Fibroblast of lung (primary cell): ENCODE measurements around the gene NUDCD3. TPM values are rescaled to one million over a fixed set of nuclear protein-coding genes. Genes with fewer than 3 reads are reported as not detected.

Experiments
- DNase-seq, 2 donors: peaks; one replicate each; pipeline versions ENCODE4 v3.0.0 to v3.0.0-alpha.2; 2010; ENCODE audit warnings: low read depth in 2 of 2
- H2AFZ ChIP-seq: 2 replicates; pipeline ENCODE4 v1.5.1; 2012; ENCODE audit warnings: low read length, control low read depth, inconsistent platforms
- H3K27ac ChIP-seq: 2 replicates; pipeline ENCODE4 v1.5.1; 2011; ENCODE audit warnings: low read length, control low read depth; ENCODE audit not compliant: insufficient read depth
- H3K27me3 ChIP-seq: 2 replicates; pipeline ENCODE4 v1.5.1; 2011; ENCODE audit warnings: mild to moderate bottlenecking, low read length; ENCODE audit not compliant: control insufficient read depth, insufficient read depth
- H3K36me3 ChIP-seq: 2 replicates; pipeline ENCODE4 v1.5.1; 2011; ENCODE audit warnings: low read length; ENCODE audit not compliant: control insufficient read depth, insufficient read depth
- H3K4me1 ChIP-seq: 2 replicates; pipeline ENCODE4 v1.5.1; 2011; ENCODE audit warnings: low read length; ENCODE audit not compliant: control insufficient read depth, insufficient read depth; ENCODE audit errors: extremely low read depth
- H3K4me2 ChIP-seq: 2 replicates; pipeline ENCODE4 v1.5.1; 2011; ENCODE audit warnings: low read length, control low read depth; ENCODE audit not compliant: insufficient read depth; ENCODE audit errors: extremely low read depth
- H3K4me3 ChIP-seq, 4 experiments: fragments of 200-600 bp in 1 of 4; sonication (generic) in 1 of 4; replicated peaks in 1 of 4; 2 replicates each; pipeline ENCODE4 v1.5.1; 2011 to 2016; ENCODE audit warnings: low read length in 4 of 4, low read depth in 3 of 4, mild to moderate bottlenecking in 3 of 4, control low read depth in 2 of 4, inconsistent platforms in 1 of 4, mixed read lengths in 1 of 4; ENCODE audit not compliant: insufficient read depth in 1 of 4; ENCODE audit errors: control extremely low read depth in 1 of 4
- H3K79me2 ChIP-seq: 2 replicates; pipeline ENCODE4 v1.5.1; 2012; ENCODE audit warnings: mild to moderate bottlenecking, low read length, inconsistent platforms; ENCODE audit not compliant: control insufficient read depth, insufficient read depth
- H3K9ac ChIP-seq: 2 replicates; pipeline ENCODE4 v1.5.1; 2011; ENCODE audit warnings: mild to moderate bottlenecking, low read length, control low read depth; ENCODE audit not compliant: insufficient read depth
- H3K9me3 ChIP-seq: 2 replicates; pipeline ENCODE4 v1.5.1; 2012; ENCODE audit warnings: low read depth, low read length; ENCODE audit not compliant: control insufficient read depth, insufficient read depth
- H4K20me1 ChIP-seq: 2 replicates; pipeline ENCODE4 v1.5.1; 2011; ENCODE audit warnings: low read length; ENCODE audit not compliant: control insufficient read depth, insufficient read depth; ENCODE audit errors: extremely low read depth
- CTCF ChIP-seq, 2 donors: IDR thresholded peaks in 1 of 2; conservative IDR thresholded peaks in 1 of 2; 1 replicate in 1 of 2; 2 replicates in 1 of 2; pipeline ENCODE4 v1.5.1; 2011 to 2012; ENCODE audit warnings: low read length in 2 of 2, control low read depth in 1 of 2, inconsistent platforms in 1 of 2, low read depth in 1 of 2, mild to moderate bottlenecking in 1 of 2
- EZH2 ChIP-seq: IDR thresholded peaks from 2 replicates; pipeline ENCODE4 v1.5.1; 2012; ENCODE audit warnings: low read length, control low read depth, mild to moderate bottlenecking; ENCODE audit errors: missing control alignments
- polyA plus RNA-seq, 2 donors: library from polyadenylated mRNA; depleted of rRNA in 1 of 2; stranded (reverse) in 1 of 2; unstranded in 1 of 2; fragments of >200 nt; gene quantifications; 2 replicates each; pipeline ENCODE4 v1.2.1, GENCODE V29; 2011 to 2012; ENCODE audit warnings: missing spikeins in 1 of 2
- total RNA-seq: library from RNA; depleted of rRNA; stranded (reverse); fragments of >200 nt; gene quantifications from 2 replicates; pipeline ENCODE4 v1.2.1, GENCODE V29; 2014

Gene NUDCD3
- total and polyA plus RNA-seq, 2 donors (not counting 1 experiment from before 2014, with no cell fraction given) = 51.9 to 68.7 TPM

- H3K79me2 ChIP-seq = peaks cover 47% of the 10 kb centered on the region
- H3K27ac ChIP-seq = no peak overlapping the region
- no peak overlapping the region for H3K4me3 ChIP-seq
- no peak overlapping the region for H3K9ac ChIP-seq
- no peaks in the 10 kb centered on the region for H3K4me1 ChIP-seq
- H3K4me2 ChIP-seq = no peak overlapping the region
- no peak for TF ChIP-seq EZH2
- no peak for TF ChIP-seq CTCF (conservative IDR thresholded peaks at IDR 0.05 in 1 of 2, IDR thresholded peaks at IDR 0.05 in 1 of 2; ENCODE audit: low read depth in 1 of 2, low read length in 2 of 2)
- no peaks in the 10 kb centered on the region for H3K9me3 ChIP-seq
- H2AFZ ChIP-seq = no peak overlapping the region
- no peaks in the 10 kb centered on the region for H4K20me1 ChIP-seq
- H3K27me3 ChIP-seq = no peaks in the 10 kb centered on the region
- peaks cover 16% of the 10 kb centered on the region for H3K36me3 ChIP-seq
- DNase-seq = no peak
Observed at GRCh38 chr7:44484482-44485313, 5.8 kb downstream of the NUDCD3 start.

GRCh38 chr7:44482502-44483485 is 7.7 kb downstream of the NUDCD3 start:
- Histone ChIP-seq H2AFZ (no peak overlapping the region), H3K9me3 (no peaks in the 10 kb centered on the region), H4K20me1 (no peaks in the 10 kb centered on the region), H3K27me3 (no peaks in the 10 kb centered on the region), H3K79me2 (peaks cover 30% of the 10 kb centered on the region), H3K4me1 (no peaks in the 10 kb centered on the region), H3K9ac (no peak overlapping the region), H3K4me2 (no peak overlapping the region), H3K4me3 (no peak overlapping the region), H3K36me3 (peaks cover 19% of the 10 kb centered on the region), H3K27ac (no peak overlapping the region)
- TF ChIP-seq EZH2 = no peak
- no peak for TF ChIP-seq CTCF (conservative IDR thresholded peaks at IDR 0.05 in 1 of 2, IDR thresholded peaks at IDR 0.05 in 1 of 2; ENCODE audit: low read depth in 1 of 2, low read length in 2 of 2)
- DNase-seq = no peak

GRCh38 chr7:44477938-44478337 is 12.5 kb downstream of the NUDCD3 start:
- TF ChIP-seq EZH2 (no peak), CTCF (conservative IDR thresholded peaks at IDR 0.05 in 1 of 2, IDR thresholded peaks at IDR 0.05 in 1 of 2; ENCODE audit: low read depth in 1 of 2, low read length in 2 of 2) (no peak)
- Histone ChIP-seq H2AFZ (no peak overlapping the region), H3K4me1 (no peaks in the 10 kb centered on the region), H3K4me2 (no peak overlapping the region), H3K36me3 (peaks cover 15% of the 10 kb centered on the region), H3K79me2 (peaks cover 15% of the 10 kb centered on the region), H3K9ac (no peak overlapping the region), H3K27me3 (no peaks in the 10 kb centered on the region), H3K9me3 (no peaks in the 10 kb centered on the region), H4K20me1 (no peaks in the 10 kb centered on the region), H3K27ac (no peak overlapping the region), H3K4me3 (no peak overlapping the region)
- no peak for DNase-seq
